GM18868 (cell line): ENCODE results near the gene P4HA3.
"Not testable (repeated sequence)": the region's sequence is repeated elsewhere in the genome, so short reads cannot be mapped to it uniquely, and the experiment has no call there.

Experiments
- ATAC-seq: cut with Tn5 transposase; IDR thresholded peaks from one replicate; pipeline ENCODE4 v1.9.1; 2021; ENCODE audit warnings: mild to moderate bottlenecking, moderate library complexity; ENCODE audit not compliant: unreplicated experiment

P4HA3 gene

GRCh38 chr11:74311352-74311926 is at the start of gene P4HA3:
TSS of gene P4HA3 (minus strand) at chr11:74311640. CDS start at chr11:74311611, 29 bp downstream.
- no peak for ATAC-seq

- no peak for ATAC-seq
Measured at GRCh38 chr11:74357449-74357848, 46.0 kb upstream of the P4HA3 start.

DNA sequence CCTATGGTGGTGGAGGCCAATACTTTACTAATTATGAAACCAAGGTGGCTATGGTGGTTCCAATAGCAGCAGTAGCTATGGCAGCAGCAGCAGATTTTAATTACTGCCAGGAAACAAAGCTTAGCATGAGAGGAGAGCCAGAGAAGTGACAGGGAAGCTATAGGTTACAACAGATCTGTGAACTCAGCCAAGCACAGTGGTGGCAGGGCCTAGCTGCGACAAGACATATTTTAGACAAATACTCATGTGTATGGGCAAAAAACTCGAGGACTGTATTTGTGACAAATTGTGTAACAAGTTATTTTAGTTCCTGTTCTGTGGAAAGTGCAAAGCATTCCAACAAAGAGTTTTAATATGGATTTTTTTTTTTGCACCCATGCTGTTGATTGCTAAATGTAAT is 44.2 kb upstream of the P4HA3 start:
- ATAC-seq = no peak

- ATAC-seq = no peak
Measured at GRCh38 chr11:74354036-74354435, 42.6 kb upstream of the P4HA3 start.

DNA sequence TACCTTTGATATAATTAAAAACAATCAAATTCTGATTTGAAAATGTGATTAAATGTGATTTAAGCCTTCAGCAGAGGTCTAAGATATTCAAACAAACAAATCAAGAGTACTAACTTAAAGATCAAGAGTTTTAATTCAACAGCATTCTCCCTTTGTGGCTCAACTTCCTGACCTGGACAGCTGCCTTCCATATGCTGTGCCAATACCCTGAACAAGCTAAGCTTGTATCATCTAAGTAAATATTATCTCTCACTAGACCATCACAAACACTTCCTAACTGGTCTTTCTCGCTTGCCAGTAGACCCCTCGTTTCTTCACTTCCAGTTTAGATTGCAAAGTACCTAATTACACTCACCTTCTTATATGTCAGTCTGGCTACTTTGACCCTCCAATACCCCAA is 35.9 kb upstream of the P4HA3 start:
- ATAC-seq = no peak

- no peak for ATAC-seq
Measured at GRCh38 chr11:74345420-74345819, 34.0 kb upstream of the P4HA3 start.

- ATAC-seq = no peak
Measured at GRCh38 chr11:74341921-74342320, 30.5 kb upstream of the P4HA3 start.

GRCh38 chr11:74339619-74340018 is 28.2 kb upstream of the P4HA3 start:
- ATAC-seq = no peak

GRCh38 chr11:74338963-74339362 is 27.5 kb upstream of the P4HA3 start:
- ATAC-seq = no peak

DNA sequence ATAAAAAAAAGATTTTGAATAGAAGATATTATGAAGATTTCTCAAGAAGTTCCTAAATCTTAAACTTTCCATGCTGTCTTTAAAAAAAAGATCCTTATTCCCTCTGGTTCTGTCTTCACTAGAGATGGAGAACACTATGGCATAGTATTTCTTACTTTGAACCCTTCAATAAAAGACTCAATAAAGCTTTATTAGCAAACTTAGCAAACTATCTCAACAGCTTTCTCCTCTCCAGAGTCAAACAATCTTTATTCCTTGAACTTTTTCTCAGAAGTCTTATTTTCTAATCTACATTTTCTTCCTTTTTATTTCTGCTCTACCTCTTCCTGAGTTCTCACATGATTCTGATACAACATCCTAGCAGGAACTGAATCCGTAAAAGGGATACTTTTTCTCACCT is 21.8 kb upstream of the P4HA3 start:
- ATAC-seq = no peak

GRCh38 chr11:74332291-74332690 is 20.9 kb upstream of the P4HA3 start:
- no peak for ATAC-seq

GRCh38 chr11:74331000-74331399 is 19.6 kb upstream of the P4HA3 start:
- not testable (repeated sequence) for ATAC-seq

- ATAC-seq = no peak
Measured at GRCh38 chr11:74330075-74330858, 18.8 kb upstream of the P4HA3 start.

DNA sequence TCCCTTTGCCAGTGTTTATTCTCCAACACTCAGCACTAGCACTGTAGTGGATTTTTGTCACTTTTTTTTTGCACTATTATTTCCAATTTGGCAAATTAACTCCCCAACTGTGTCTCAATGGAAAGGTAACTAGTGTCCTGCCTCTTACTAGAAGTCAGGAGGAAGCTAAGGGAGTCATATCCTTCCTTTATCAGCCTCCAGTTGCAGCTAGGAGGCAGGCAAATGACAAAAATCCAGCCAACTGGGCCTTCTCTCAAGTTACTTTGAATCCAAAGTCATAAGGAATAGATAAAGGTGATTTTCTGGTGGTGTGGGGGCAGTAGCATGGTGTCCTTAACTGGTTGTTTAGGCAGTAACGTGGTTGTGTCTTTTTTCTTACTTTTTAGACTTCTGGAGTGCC is 15.6 kb upstream of the P4HA3 start:
- ATAC-seq = no peak

- ATAC-seq = no peak
Measured at GRCh38 chr11:74326665-74327064, 15.2 kb upstream of the P4HA3 start.

- ATAC-seq = no peak
Measured at GRCh38 chr11:74325649-74326645, 14.5 kb upstream of the P4HA3 start.

- no peak for ATAC-seq
Measured at GRCh38 chr11:74322667-74323066, 11.2 kb upstream of the P4HA3 start.

DNA sequence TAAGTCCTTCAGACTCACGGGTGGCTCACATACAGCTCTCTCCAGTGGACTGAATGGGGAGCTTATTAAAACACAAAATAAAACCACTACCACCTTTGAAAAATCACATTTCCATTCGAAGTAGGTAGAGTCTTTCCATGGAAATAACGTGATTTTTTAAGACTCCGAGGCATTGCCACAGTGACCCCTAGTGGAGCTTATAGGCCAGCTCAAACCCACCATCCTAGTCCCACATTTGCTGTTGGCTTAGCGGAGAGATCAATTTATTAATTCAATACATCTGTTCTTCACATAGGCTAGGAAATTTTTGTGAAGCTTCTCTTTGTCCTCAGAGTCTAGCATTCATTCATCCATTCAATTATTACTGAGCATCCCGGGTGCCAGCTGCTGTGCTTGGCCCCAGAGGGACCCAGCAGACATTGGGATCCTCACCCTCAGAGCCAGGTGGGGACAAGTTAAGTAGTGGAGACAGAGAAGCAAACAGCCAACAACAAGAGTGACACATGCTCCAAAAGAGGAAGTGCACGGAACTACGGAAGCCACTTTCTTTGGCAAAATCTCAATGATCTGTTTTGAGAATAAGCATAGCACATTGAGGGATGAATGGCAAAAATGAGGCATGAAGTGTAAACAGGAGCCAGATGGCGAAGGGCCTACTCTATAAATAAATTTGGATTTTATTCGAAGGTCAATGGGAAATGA is 10.2 kb upstream of the P4HA3 start:
- no peak for ATAC-seq

GRCh38 chr11:74320538-74320937 is 9.1 kb upstream of the P4HA3 start:
- no peak for ATAC-seq

- ATAC-seq = no peak
Measured at GRCh38 chr11:74319139-74319816, 7.8 kb upstream of the P4HA3 start.
